Activated CD8-positive, alpha-beta memory T cell treated with anti-CD3 and anti-CD28 coated beads, Interleukin-2, amount 50 U/mL, for 48 hours (primary cell): Measurements from ENCODE around the gene IL1R1.

Experiments
- DNase-seq: peaks from one replicate; pipeline ENCODE4 v3.0.0-alpha.2; 2020

Gene IL1R1

DNA sequence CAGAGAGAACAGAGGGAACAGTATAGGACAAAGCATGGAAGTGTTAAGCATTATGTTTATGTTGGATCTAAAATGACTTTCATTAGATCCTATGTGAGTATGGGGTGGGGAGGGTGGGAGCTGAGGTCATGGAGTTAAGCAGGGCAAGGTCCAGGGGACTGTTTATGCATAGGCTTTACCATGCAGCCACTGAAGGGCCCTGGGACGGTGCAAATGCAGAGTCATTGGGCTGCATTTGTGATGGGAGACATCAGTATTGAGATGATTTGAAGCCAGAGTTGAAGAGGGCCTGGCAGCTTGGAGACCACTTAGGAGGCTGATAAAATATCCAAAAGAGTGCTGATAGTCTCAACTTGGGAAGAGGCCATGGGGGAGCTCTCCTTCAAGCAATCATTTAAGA, 66.9 kb downstream of the IL1R1 start:
- DNase-seq = no peak

DNA sequence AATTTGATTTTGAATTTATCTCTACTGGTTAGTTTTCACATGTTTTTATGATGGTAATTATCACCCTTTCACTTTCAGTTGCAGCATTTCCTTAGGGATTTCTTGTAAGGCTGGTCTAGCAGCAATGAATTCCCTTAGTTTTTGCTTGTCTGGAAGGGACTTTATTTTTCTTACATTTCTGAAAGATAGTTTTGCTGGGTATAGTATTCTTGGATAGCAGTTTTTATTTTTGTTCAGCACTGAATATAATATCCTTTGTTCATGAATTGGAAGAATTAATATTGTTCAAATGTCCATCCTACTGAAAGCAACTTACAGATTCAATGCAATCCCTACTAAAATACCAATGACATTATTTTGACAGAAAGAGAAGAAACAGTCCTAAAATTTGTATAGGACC, 74.5 kb downstream of the IL1R1 start:
- DNase-seq = no peak

DNA sequence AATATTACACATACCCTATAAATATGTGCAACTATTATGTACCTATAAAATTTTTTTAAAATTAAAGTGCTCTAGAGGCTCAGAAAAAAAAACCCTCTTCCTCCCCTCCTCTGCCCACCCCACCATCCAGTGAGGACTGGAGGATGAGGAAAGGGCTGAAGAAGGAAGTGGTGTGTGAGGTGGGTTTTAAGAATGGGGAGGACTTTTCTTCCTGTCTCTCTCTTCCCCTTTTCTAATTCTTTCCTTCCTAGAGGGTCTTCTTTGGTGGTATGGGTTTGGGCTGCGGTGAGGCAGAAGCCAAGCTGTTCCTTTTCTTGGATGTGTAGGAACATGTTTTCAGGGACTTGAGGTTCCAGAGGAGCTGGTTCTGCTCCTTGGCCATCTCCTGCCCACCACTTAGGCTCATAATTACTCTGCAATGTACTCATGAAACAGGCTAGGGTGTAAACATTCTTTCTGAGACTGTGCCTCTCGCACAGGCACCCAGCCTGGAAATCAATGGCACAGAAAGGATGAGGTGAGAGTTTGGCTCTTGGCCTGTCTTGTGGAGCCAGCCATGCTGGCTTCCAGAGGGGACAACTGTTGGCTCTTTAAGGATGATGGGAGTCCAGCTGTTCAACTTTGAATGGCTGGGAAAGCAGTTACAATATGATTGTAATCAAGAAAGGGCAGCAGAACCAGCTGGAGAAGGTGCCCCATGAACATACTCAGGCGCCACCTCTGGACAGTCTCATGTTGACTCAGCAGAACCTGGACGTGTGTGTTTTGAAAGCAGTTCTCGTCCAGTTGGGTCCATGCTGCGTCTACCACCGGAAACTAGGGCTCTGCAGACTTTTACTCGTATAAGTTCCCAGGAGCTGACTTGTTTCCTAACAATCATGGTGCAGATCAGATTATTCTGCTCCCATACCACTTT, 82.5 kb downstream of the IL1R1 start:
- DNase-seq = no peak

DNA sequence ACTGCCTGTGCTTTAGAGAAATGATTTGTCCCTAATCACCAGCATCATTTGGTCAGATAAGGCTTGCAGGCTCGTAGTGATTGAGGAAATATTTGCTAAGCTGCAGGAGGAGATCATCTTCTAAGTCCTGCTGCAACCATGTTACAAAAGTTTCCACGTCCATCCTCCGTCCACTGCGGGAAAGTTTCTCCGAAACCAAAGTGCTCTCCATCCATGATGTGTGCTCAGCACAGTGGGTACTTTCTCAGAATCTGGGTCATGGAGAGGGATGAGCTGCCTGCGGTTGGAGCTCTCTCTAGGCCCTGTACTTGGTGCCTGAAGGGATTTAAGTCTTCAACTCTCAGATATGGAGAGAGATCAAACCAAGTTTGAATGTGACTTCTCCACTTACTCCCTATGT, 83.6 kb downstream of the IL1R1 start:
- no peak for DNase-seq

DNA sequence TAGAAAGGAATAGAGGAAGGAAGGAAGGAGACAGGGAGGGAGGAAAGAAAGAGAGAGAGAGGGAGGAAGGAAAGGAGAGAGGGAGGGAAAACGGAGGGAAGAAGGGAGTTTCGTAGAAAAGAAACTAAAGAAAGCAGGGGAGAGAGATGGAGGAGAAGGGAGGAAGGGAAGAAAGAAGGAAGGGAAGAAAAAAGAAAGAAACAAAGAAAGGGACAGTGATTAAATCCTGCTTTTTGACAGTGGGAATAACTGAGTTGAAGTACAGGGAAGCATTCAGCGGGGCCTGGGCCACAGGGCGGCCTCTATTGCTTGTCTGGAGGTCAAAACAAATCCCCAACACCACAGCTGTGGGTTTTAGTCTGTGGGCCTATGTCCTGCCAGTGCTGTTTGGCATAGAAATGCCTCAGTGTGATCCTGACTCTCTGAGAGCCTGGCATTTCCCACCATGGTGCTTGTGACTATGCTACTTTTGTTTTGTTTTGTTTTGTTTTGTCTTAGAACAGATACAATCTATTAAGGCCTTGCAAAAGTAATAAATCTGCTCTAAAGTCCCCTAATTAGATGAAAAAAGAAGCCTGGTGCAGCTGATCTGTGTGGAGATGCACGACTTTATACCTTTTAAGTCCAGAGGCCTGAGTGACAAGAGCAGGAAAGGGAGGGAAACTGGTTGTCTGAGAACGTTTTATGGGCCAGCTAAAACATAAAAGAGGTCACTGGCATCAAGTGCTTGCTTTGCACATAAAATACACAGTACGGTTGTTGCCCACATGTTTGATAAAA, 84.3 kb downstream of the IL1R1 start:
- DNase-seq = no peak

DNA sequence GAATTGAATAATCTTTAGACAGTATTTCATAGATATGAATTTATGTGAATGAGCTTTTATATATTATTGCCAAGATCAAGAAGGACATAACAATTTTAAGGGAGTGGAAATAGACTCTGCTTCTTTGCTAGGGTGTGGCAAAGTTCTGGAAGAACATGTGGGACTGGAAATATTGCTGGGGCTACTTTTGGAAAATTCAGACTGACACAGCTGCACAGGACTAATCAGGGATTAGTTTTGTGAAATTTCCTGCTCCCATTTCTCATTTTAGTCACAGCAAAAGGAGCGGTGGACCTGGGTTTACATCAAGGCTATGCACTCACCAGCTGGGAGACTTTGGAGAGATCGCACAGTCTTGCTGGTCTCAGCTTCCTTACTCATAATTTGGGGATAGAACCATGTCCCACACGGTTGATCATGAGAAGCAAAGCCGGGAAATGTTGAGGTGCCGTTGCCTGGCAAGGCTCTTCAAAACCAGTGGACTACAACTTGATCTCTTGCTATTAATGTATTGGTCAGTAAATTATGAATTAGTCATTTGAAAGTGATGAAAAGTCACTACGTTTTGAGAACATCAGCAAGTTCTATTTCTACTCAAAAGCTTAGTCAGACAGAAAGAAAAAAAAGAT, 86.7 kb downstream of the IL1R1 start:
- DNase-seq = no peak
